Myocyte (in vitro differentiated cells): ENCODE results near the gene AMPH. TPM values are rescaled to one million over a fixed set of nuclear protein-coding genes. Genes with fewer than 3 reads are reported as not detected.
A peak's percentile ranks its signal among the peaks of the same experiment; 100 is the strongest.

Experiments
- DNase-seq: peaks from one replicate; pipeline ENCODE4 v3.0.0-alpha.2; 2012; ENCODE audit warnings: low read depth
- total RNA-seq: library from RNA; depleted of rRNA; stranded (reverse); fragments of >200 nt; gene quantifications from 2 replicates; pipeline ENCODE4 v1.2.3, GENCODE V29; 2014

AMPH gene
- total RNA-seq, 1 donor from 2014 or later = not detected

GRCh38 chr7:38542156-38542555 lies 89.0 kb downstream of the AMPH start:
- DNase-seq = no peak

- no peak for DNase-seq
Observed at GRCh38 chr7:38541440-38541839, 89.7 kb downstream of the AMPH start.

- DNase-seq = no peak
Observed at GRCh38 chr7:38539477-38540081, 91.6 kb downstream of the AMPH start.

GRCh38 chr7:38535073-38535472 lies 96.1 kb downstream of the AMPH start:
- no peak for DNase-seq

GRCh38 chr7:38525857-38526256 lies 105.3 kb downstream of the AMPH start:
- DNase-seq = no peak

- DNase-seq = no peak
Observed at GRCh38 chr7:38524786-38525185, 106.4 kb downstream of the AMPH start.

- no peak for DNase-seq
Observed at GRCh38 chr7:38520741-38521140, 110.4 kb downstream of the AMPH start.

GRCh38 chr7:38518541-38518940 lies 112.6 kb downstream of the AMPH start:
- DNase-seq = no peak

- peak; percentile 19 for DNase-seq
Observed at GRCh38 chr7:38512704-38513103, 118.5 kb downstream of the AMPH start.

- DNase-seq = no peak
Observed at GRCh38 chr7:38512291-38512690, 118.9 kb downstream of the AMPH start.

- no peak for DNase-seq
Observed at GRCh38 chr7:38507384-38507783, 123.8 kb downstream of the AMPH start.

- DNase-seq = peak; percentile 2
Observed at GRCh38 chr7:38506756-38507155, 124.4 kb downstream of the AMPH start.

- no peak for DNase-seq
Observed at GRCh38 chr7:38506004-38506403, 125.2 kb downstream of the AMPH start.

GRCh38 chr7:38504684-38505083 lies 126.5 kb downstream of the AMPH start:
- no peak for DNase-seq

- DNase-seq = no peak
Observed at GRCh38 chr7:38502848-38503247, 128.3 kb downstream of the AMPH start.

GRCh38 chr7:38502289-38502688 lies 128.9 kb downstream of the AMPH start:
- no peak for DNase-seq

- DNase-seq = no peak
Observed at GRCh38 chr7:38492010-38492409, 139.2 kb downstream of the AMPH start.

- DNase-seq = no peak
Observed at GRCh38 chr7:38482521-38482920, 148.7 kb downstream of the AMPH start.

GRCh38 chr7:38481401-38481800 lies 149.8 kb downstream of the AMPH start:
- no peak for DNase-seq

GRCh38 chr7:38478404-38478803 lies 152.8 kb downstream of the AMPH start:
- DNase-seq = no peak

GRCh38 chr7:38477333-38477732 lies 153.8 kb downstream of the AMPH start:
- no peak for DNase-seq

- DNase-seq = no peak
Observed at GRCh38 chr7:38476764-38477163, 154.4 kb downstream of the AMPH start.

- DNase-seq = no peak
Observed at GRCh38 chr7:38465956-38466355, 165.2 kb downstream of the AMPH start.
